ENCODE data around the gene TTLL6. TPM values are rescaled to one million over a fixed set of nuclear protein-coding genes. Genes with fewer than 3 reads are reported as not detected.

The TTLL6 gene
- 1 to 10 TPM in 1 of 2 donors, under 1 TPM in 1; 0.49 to 2.1 TPM for total RNA-seq
- polyA plus RNA-seq (2013, experiment 1 of 2), result 0.68 TPM
- polyA plus RNA-seq (2013, experiment 2 of 2), result 0.79 TPM
- long read RNA-seq, experiment 1, result 0 reads
- long read RNA-seq, experiment 2, partial matches to known transcripts, result 0 of 1 reads
- long read RNA-seq, experiment 2, other reads (novel, unspliced or antisense), result 1 of 1 reads
- long read RNA-seq, experiment 3, partial matches to known transcripts, result 0 of 6 reads
- long read RNA-seq, experiment 3, other reads (novel, unspliced or antisense), result 6 of 6 reads
- long read RNA-seq, experiment 4, partial matches to known transcripts, result 2 of 2 reads
- long read RNA-seq, experiment 4, other reads (novel, unspliced or antisense), result 0 of 2 reads

- H3K36me3 Mint-ChIP-seq (ENCODE audit: low read depth), result no peaks in the 10 kb centered on the region
- DNase-seq, result peak; percentile 100
- Histone ChIP-seq H3K4me3 (ENCODE audit: low read length) (peak within 1 kb of the TSS; percentile 77), H3K27me3 (ENCODE audit: control insufficient read depth, insufficient read depth, low read length, poor library complexity, severe bottlenecking) (peaks cover 33% of the 10 kb centered on the region), H3K9ac (ENCODE audit: extremely low read depth, low read length, poor library complexity, severe bottlenecking) (no peak within 1 kb of the TSS), H3K36me3 (ENCODE audit: control insufficient read depth, insufficient read depth, low read length) (no peaks in the 10 kb centered on the region), H3K4me1 (ENCODE audit: control insufficient read depth, insufficient read depth, low read length) (peaks cover 11% of the 10 kb centered on the region), H3K9me3 (ENCODE audit: control insufficient read depth, low read length) (no peaks in the 10 kb centered on the region), H3K27ac (ENCODE audit: low read depth, low read length) (peak within 1 kb of the TSS; percentile 50)
- H3K4me1 Mint-ChIP-seq, result peaks cover 17% of the 10 kb centered on the region
- H3K27me3 Mint-ChIP-seq (ENCODE audit: insufficient read depth), result peaks cover 35% of the 10 kb centered on the region
- H3K4me3 Mint-ChIP-seq, result peak within 1 kb of the TSS; percentile 62
- 1 to 4% methylated on average over 38 to 64 of the region's 64 CpGs for WGBS, 2 experiments (ENCODE audit: insufficient coverage in 1 of 2, insufficient read length in 1 of 2)
- TF ChIP-seq, protein P1, sequence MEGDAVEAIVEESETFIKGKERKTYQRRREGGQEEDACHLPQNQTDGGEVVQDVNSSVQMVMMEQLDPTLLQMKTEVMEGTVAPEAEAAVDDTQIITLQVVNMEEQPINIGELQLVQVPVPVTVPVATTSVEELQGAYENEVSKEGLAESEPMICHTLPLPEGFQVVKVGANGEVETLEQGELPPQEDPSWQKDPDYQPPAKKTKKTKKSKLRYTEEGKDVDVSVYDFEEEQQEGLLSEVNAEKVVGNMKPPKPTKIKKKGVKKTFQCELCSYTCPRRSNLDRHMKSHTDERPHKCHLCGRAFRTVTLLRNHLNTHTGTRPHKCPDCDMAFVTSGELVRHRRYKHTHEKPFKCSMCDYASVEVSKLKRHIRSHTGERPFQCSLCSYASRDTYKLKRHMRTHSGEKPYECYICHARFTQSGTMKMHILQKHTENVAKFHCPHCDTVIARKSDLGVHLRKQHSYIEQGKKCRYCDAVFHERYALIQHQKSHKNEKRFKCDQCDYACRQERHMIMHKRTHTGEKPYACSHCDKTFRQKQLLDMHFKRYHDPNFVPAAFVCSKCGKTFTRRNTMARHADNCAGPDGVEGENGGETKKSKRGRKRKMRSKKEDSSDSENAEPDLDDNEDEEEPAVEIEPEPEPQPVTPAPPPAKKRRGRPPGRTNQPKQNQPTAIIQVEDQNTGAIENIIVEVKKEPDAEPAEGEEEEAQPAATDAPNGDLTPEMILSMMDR (conservative IDR thresholded peaks at IDR 0.05), result no peak
- no peaks in the 10 kb centered on the region for H3K9me3 Mint-ChIP-seq
- H3K27ac Mint-ChIP-seq, result peak within 1 kb of the TSS; percentile 62
Observed at GRCh38 chr17:48816774-48817590, at the start of gene TTLL6. Gene TTLL6 (minus strand): TSS chr17:48817229. CDS start chr17:48817072, 157 bp downstream.

DNA sequence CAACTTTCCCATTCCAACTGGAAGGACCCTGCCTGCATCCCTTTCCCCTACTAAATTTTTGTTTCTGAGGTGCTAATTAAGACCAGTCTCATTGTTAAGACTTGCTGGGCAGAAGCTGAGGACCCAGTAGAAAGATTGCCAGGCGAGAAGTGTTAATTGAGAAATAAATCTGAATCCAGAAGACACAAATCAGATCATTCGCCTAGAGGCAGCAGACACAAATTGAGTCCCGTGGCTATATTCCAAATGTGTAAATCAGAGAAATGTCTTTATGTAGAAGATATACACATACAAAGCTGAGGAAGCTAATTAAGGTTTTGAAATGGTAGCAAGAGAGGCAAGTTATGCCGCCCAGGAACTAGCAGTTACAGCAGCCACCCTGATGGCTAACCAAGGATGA is 43.4 kb upstream of the TTLL6 start:
- Mint-ChIP-seq H3K4me1 (peaks cover 11% of the 10 kb centered on the region), H3K27me3 (ENCODE audit: insufficient read depth) (no peaks in the 10 kb centered on the region), H3K9me3 (no peaks in the 10 kb centered on the region), H3K27ac (no peak overlapping the region), H3K4me3 (no peak overlapping the region), H3K36me3 (ENCODE audit: low read depth) (peaks cover 29% of the 10 kb centered on the region)
- no peaks in the 10 kb centered on the region for H3K27me3 ChIP-seq (ENCODE audit: control insufficient read depth, insufficient read depth, low read length, poor library complexity, severe bottlenecking)
- no peaks in the 10 kb centered on the region for H3K9me3 ChIP-seq (ENCODE audit: control insufficient read depth, low read length)
- TF ChIP-seq, protein P1 (conservative IDR thresholded peaks at IDR 0.05), result no peak
- WGBS, 2 experiments (ENCODE audit: insufficient coverage in 1 of 2, insufficient read length in 1 of 2), result 93 to 95% methylated on average over 4 of the region's 4 CpGs
- H3K4me3 ChIP-seq (ENCODE audit: low read length), result no peak overlapping the region
- H3K27ac ChIP-seq (ENCODE audit: low read depth, low read length), result no peak overlapping the region
- no peaks in the 10 kb centered on the region for H3K4me1 ChIP-seq (ENCODE audit: control insufficient read depth, insufficient read depth, low read length)
- H3K36me3 ChIP-seq (ENCODE audit: control insufficient read depth, insufficient read depth, low read length), result peaks cover 10% of the 10 kb centered on the region
- DNase-seq, result no peak
- H3K9ac ChIP-seq (ENCODE audit: extremely low read depth, low read length, poor library complexity, severe bottlenecking), result no peak overlapping the region

GRCh38 chr17:48860034-48860433 is 43.0 kb upstream of the TTLL6 start:
- DNase-seq, result no peak
- no peaks in the 10 kb centered on the region for H3K27me3 Mint-ChIP-seq (ENCODE audit: insufficient read depth)
- no peak overlapping the region for H3K4me3 Mint-ChIP-seq
- 99 to 100% methylated on average over 2 to 3 of the region's 3 CpGs for WGBS, 2 experiments (ENCODE audit: insufficient coverage in 1 of 2, insufficient read length in 1 of 2)
- H3K9me3 ChIP-seq (ENCODE audit: control insufficient read depth, low read length), result no peaks in the 10 kb centered on the region
- TF ChIP-seq, protein P1 (conservative IDR thresholded peaks at IDR 0.05), result peak; percentile 65
- peaks cover 28% of the 10 kb centered on the region for H3K36me3 Mint-ChIP-seq (ENCODE audit: low read depth)
- no peaks in the 10 kb centered on the region for H3K9me3 Mint-ChIP-seq
- no peak overlapping the region for H3K4me3 ChIP-seq (ENCODE audit: low read length)
- no peak overlapping the region for H3K9ac ChIP-seq (ENCODE audit: extremely low read depth, low read length, poor library complexity, severe bottlenecking)
- no peak overlapping the region for H3K27ac ChIP-seq (ENCODE audit: low read depth, low read length)
- no peaks in the 10 kb centered on the region for H3K27me3 ChIP-seq (ENCODE audit: control insufficient read depth, insufficient read depth, low read length, poor library complexity, severe bottlenecking)
- no peak overlapping the region for H3K27ac Mint-ChIP-seq
- H3K4me1 Mint-ChIP-seq, result peaks cover 15% of the 10 kb centered on the region
- H3K4me1 ChIP-seq (ENCODE audit: control insufficient read depth, insufficient read depth, low read length), result peaks cover 3% of the 10 kb centered on the region
- peaks cover 10% of the 10 kb centered on the region for H3K36me3 ChIP-seq (ENCODE audit: control insufficient read depth, insufficient read depth, low read length)

All from endodermal cell (in vitro differentiated cells).